Fibroblast of lung (primary cell): ENCODE results near the gene ABHD16A. TPM values are rescaled to one million over a fixed set of nuclear protein-coding genes. Genes with fewer than 3 reads are reported as not detected.

Experiments
- DNase-seq, 2 donors: peaks; one replicate each; pipeline versions ENCODE4 v3.0.0 to v3.0.0-alpha.2; 2010; ENCODE audit warnings: low read depth in 2 of 2
- H2AFZ ChIP-seq: 2 replicates; pipeline ENCODE4 v1.5.1; 2012; ENCODE audit warnings: low read length, control low read depth, inconsistent platforms
- H3K27ac ChIP-seq: 2 replicates; pipeline ENCODE4 v1.5.1; 2011; ENCODE audit warnings: low read length, control low read depth; ENCODE audit not compliant: insufficient read depth
- H3K27me3 ChIP-seq: 2 replicates; pipeline ENCODE4 v1.5.1; 2011; ENCODE audit warnings: mild to moderate bottlenecking, low read length; ENCODE audit not compliant: control insufficient read depth, insufficient read depth
- H3K36me3 ChIP-seq: 2 replicates; pipeline ENCODE4 v1.5.1; 2011; ENCODE audit warnings: low read length; ENCODE audit not compliant: control insufficient read depth, insufficient read depth
- H3K4me1 ChIP-seq: 2 replicates; pipeline ENCODE4 v1.5.1; 2011; ENCODE audit warnings: low read length; ENCODE audit not compliant: control insufficient read depth, insufficient read depth; ENCODE audit errors: extremely low read depth
- H3K4me2 ChIP-seq: 2 replicates; pipeline ENCODE4 v1.5.1; 2011; ENCODE audit warnings: low read length, control low read depth; ENCODE audit not compliant: insufficient read depth; ENCODE audit errors: extremely low read depth
- H3K4me3 ChIP-seq, 4 experiments: fragments of 200-600 bp in 1 of 4; sonication (generic) in 1 of 4; replicated peaks in 1 of 4; 2 replicates each; pipeline ENCODE4 v1.5.1; 2011 to 2016; ENCODE audit warnings: low read length in 4 of 4, low read depth in 3 of 4, mild to moderate bottlenecking in 3 of 4, control low read depth in 2 of 4, inconsistent platforms in 1 of 4, mixed read lengths in 1 of 4; ENCODE audit not compliant: insufficient read depth in 1 of 4; ENCODE audit errors: control extremely low read depth in 1 of 4
- H3K79me2 ChIP-seq: 2 replicates; pipeline ENCODE4 v1.5.1; 2012; ENCODE audit warnings: mild to moderate bottlenecking, low read length, inconsistent platforms; ENCODE audit not compliant: control insufficient read depth, insufficient read depth
- H3K9ac ChIP-seq: 2 replicates; pipeline ENCODE4 v1.5.1; 2011; ENCODE audit warnings: mild to moderate bottlenecking, low read length, control low read depth; ENCODE audit not compliant: insufficient read depth
- H3K9me3 ChIP-seq: 2 replicates; pipeline ENCODE4 v1.5.1; 2012; ENCODE audit warnings: low read depth, low read length; ENCODE audit not compliant: control insufficient read depth, insufficient read depth
- H4K20me1 ChIP-seq: 2 replicates; pipeline ENCODE4 v1.5.1; 2011; ENCODE audit warnings: low read length; ENCODE audit not compliant: control insufficient read depth, insufficient read depth; ENCODE audit errors: extremely low read depth
- EZH2 ChIP-seq: IDR thresholded peaks from 2 replicates; pipeline ENCODE4 v1.5.1; 2012; ENCODE audit warnings: low read length, control low read depth, mild to moderate bottlenecking; ENCODE audit errors: missing control alignments
- polyA plus RNA-seq, 2 donors: library from polyadenylated mRNA; depleted of rRNA in 1 of 2; stranded (reverse) in 1 of 2; unstranded in 1 of 2; fragments of >200 nt; gene quantifications; 2 replicates each; pipeline ENCODE4 v1.2.1, GENCODE V29; 2011 to 2012; ENCODE audit warnings: missing spikeins in 1 of 2
- total RNA-seq: library from RNA; depleted of rRNA; stranded (reverse); fragments of >200 nt; gene quantifications from 2 replicates; pipeline ENCODE4 v1.2.1, GENCODE V29; 2014
- TF ChIP-seq, protein P1 (sequence below), 2 donors: IDR thresholded peaks in 1 of 2; conservative IDR thresholded peaks in 1 of 2; 1 replicate in 1 of 2; 2 replicates in 1 of 2; pipeline ENCODE4 v1.5.1; 2011 to 2012; ENCODE audit warnings: low read length in 2 of 2, control low read depth in 1 of 2, inconsistent platforms in 1 of 2, low read depth in 1 of 2, mild to moderate bottlenecking in 1 of 2

ABHD16A gene
- total and polyA plus RNA-seq, 2 donors (not counting 1 experiment from before 2014, with no cell fraction given), result 25.1 to 72.0 TPM

GRCh38 chr6:31708224-31708623 lies 5.1 kb upstream of the ABHD16A start:
- H3K4me1 ChIP-seq, result no peaks in the 10 kb centered on the region
- no peak overlapping the region for H2AFZ ChIP-seq
- no peaks in the 10 kb centered on the region for H3K36me3 ChIP-seq
- no peak overlapping the region for H3K4me3 ChIP-seq
- H3K79me2 ChIP-seq, result no peaks in the 10 kb centered on the region
- H3K4me2 ChIP-seq, result no peak overlapping the region
- H4K20me1 ChIP-seq, result no peaks in the 10 kb centered on the region
- H3K9ac ChIP-seq, result no peak overlapping the region
- H3K9me3 ChIP-seq, result no peaks in the 10 kb centered on the region
- no peak overlapping the region for H3K27ac ChIP-seq
- H3K27me3 ChIP-seq, result peaks cover 14% of the 10 kb centered on the region
- DNase-seq, result no peak
- no peak for TF ChIP-seq EZH2
- TF ChIP-seq, protein P1, sequence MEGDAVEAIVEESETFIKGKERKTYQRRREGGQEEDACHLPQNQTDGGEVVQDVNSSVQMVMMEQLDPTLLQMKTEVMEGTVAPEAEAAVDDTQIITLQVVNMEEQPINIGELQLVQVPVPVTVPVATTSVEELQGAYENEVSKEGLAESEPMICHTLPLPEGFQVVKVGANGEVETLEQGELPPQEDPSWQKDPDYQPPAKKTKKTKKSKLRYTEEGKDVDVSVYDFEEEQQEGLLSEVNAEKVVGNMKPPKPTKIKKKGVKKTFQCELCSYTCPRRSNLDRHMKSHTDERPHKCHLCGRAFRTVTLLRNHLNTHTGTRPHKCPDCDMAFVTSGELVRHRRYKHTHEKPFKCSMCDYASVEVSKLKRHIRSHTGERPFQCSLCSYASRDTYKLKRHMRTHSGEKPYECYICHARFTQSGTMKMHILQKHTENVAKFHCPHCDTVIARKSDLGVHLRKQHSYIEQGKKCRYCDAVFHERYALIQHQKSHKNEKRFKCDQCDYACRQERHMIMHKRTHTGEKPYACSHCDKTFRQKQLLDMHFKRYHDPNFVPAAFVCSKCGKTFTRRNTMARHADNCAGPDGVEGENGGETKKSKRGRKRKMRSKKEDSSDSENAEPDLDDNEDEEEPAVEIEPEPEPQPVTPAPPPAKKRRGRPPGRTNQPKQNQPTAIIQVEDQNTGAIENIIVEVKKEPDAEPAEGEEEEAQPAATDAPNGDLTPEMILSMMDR (conservative IDR thresholded peaks at IDR 0.05 in 1 of 2, IDR thresholded peaks at IDR 0.05 in 1 of 2; ENCODE audit: low read depth in 1 of 2, low read length in 2 of 2), result no peak

DNA sequence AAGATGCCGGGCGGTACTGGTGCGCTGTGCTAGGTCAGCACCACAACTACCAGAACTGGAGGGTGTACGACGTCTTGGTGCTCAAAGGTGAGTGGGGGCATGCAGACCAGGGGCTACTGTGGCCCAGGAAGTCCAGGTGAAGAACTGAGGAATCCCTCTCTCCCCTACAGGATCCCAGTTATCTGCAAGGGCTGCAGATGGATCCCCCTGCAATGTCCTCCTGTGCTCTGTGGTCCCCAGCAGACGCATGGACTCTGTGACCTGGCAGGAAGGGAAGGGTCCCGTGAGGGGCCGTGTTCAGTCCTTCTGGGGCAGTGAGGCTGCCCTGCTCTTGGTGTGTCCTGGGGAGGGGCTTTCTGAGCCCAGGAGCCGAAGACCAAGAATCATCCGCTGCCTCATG lies 4.6 kb upstream of the ABHD16A start:
- Histone ChIP-seq H3K4me2 (no peak overlapping the region), H3K27me3 (peaks cover 13% of the 10 kb centered on the region), H3K27ac (no peak overlapping the region), H3K79me2 (peaks cover 2% of the 10 kb centered on the region), H3K4me3 (no peak overlapping the region), H3K4me1 (no peaks in the 10 kb centered on the region), H4K20me1 (no peaks in the 10 kb centered on the region), H2AFZ (no peak overlapping the region), H3K36me3 (no peaks in the 10 kb centered on the region), H3K9me3 (no peaks in the 10 kb centered on the region), H3K9ac (no peak overlapping the region)
- no peak for TF ChIP-seq EZH2
- TF ChIP-seq, protein P1 (conservative IDR thresholded peaks at IDR 0.05 in 1 of 2, IDR thresholded peaks at IDR 0.05 in 1 of 2; ENCODE audit: low read depth in 1 of 2, low read length in 2 of 2), result no peak
- DNase-seq, result no peak

GRCh38 chr6:31706599-31706998 lies 3.5 kb upstream of the ABHD16A start, which contains the start of gene LY6G6F:
Gene LY6G6F, plus strand, starts transcription at chr6:31706866. Its CDS starts 41 bp downstream, at chr6:31706907.
- Histone ChIP-seq H3K9me3 (no peaks in the 10 kb centered on the region), H3K9ac (no peak within 1 kb of the TSS), H3K27ac (no peak within 1 kb of the TSS), H3K4me1 (peaks cover 5% of the 10 kb centered on the region), H3K4me3 (no peak within 1 kb of the TSS), H4K20me1 (no peaks in the 10 kb centered on the region), H3K27me3 (peaks cover 8% of the 10 kb centered on the region), H3K79me2 (peaks cover 11% of the 10 kb centered on the region), H2AFZ (no peak within 1 kb of the TSS), H3K36me3 (no peaks in the 10 kb centered on the region), H3K4me2 (no peak within 1 kb of the TSS)
- no peak for DNase-seq
- TF ChIP-seq EZH2, result no peak
- TF ChIP-seq, protein P1 (conservative IDR thresholded peaks at IDR 0.05 in 1 of 2, IDR thresholded peaks at IDR 0.05 in 1 of 2; ENCODE audit: low read depth in 1 of 2, low read length in 2 of 2), result no peak
